GM20431 (cell line): ENCODE data around the gene DNAJC17.

Experiments used
- in situ Hi-C: fragments of 300-500 bp; cut with MseI, MboI; formaldehyde crosslinking; loops from one replicate; pipeline ENCODE4 v1.15.0; 2020; ENCODE audit warnings: low sequenced_read_pairs; ENCODE audit not compliant: unreplicated experiment

DNAJC17 gene

GRCh38 chr15:40831861-40832260 is 24.6 kb upstream of the DNAJC17 start:
- in situ Hi-C loops = no loop called here

DNA sequence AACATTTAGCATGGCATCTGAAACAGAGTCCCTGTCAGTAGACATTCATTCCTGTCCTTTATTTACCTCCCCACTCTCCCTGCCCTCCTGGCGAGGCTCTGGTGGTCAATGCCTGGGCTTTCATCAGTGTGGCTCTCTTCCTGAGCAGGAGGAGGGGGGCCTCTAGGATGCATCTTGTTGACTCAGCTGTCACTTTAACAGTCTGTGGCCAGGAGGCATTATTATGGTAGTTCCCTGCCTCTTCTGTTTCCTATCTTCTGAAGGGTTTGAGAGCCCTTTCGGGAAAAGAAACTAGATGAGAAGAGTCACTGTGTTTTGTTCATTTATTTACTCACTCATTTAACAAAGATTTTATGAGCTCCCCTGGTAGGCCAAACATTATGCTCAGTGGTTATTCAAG is 23.6 kb upstream of the DNAJC17 start:
- in situ Hi-C loops = no loop called here

- in situ Hi-C loops = no loop called here
Measured at GRCh38 chr15:40829115-40829514, 21.8 kb upstream of the DNAJC17 start.

- in situ Hi-C loops = no loop called here
Measured at GRCh38 chr15:40828447-40829036, 21.3 kb upstream of the DNAJC17 start, which contains the start of gene PPP1R14D. Gene PPP1R14D, minus strand, starts transcription at chr15:40828708. Its CDS starts 67 bp downstream, at chr15:40828641.

- in situ Hi-C loops = no loop called here
Measured at GRCh38 chr15:40826423-40827075, 19.3 kb upstream of the DNAJC17 start.

- in situ Hi-C loops = no loop called here
Measured at GRCh38 chr15:40825661-40826422, 18.6 kb upstream of the DNAJC17 start.

GRCh38 chr15:40823572-40824343 is 16.5 kb upstream of the DNAJC17 start:
- in situ Hi-C loops = no loop called here

DNA sequence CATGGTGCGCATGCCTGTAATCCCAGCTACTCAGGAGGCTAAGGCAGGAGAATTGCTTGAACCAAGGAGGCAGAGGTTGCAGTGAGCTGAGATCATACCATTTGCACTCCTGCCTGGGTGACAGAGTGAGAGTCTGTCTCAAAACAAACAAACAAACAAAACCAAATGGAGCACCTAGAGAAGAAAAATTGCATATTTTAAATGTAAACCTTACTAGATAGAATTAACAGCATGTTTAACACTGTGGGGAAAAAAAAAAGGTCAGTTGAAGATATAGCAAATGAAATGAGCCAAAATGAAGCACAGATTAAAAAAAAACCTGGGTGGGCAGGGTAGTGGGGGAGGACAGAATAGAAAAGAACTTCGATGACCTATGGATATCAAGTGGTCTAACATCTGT is 13.9 kb upstream of the DNAJC17 start:
- in situ Hi-C loops = no loop called here

DNA sequence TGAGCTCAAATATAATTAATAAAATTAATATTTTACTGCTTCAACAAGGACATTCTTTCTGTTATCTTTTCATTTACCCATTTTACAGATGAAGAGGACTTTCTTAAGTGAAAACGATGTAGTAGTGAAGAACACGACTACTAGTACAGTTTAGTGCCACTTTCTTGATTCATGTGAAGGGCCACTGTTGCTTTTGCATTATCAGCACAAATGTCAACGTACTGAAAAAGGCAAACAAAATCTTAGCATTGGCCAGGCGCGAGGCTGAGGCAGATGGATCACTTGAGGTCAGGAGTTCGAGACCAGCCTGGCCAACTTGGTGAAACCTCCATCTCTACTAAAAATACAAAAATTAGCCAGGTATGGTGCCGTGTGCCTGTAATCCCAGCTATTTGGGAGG is 11.8 kb upstream of the DNAJC17 start:
- in situ Hi-C loops = no loop called here

DNA sequence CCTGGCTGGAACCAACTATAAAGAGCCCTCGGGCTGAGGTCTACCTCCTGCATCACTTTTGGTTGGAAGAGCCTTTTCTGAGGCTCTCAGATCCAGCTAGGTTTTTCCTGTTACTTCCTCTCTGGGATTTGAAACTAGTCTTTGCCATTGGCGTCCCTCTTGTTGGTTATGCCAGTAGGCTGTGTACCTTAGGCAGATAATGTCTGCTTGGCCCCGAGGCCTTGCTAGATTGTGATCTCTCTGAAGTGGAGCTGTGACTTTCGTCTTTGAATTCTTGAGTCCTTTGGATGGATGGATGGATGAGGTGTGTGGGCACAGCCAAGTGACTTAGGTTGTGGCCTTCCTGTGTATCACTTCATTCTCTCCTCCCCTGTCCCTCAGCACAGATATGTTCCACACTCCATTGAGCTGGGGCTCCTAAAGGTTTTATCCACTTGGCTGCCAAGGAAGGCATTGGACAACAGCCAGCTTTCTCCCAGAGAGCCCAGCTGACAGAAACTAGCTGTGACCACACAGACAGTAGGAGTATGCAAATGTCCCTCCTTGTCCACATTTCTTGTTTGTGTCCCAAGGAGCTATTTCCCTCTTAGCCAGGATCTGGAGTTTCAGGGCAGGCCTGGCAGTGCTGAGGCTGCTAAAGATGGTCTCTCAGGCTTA is 7.9 kb upstream of the DNAJC17 start:
- in situ Hi-C loops = no loop called here

GRCh38 chr15:40812721-40813425 is 5.6 kb upstream of the DNAJC17 start:
- in situ Hi-C loops = no loop called here

DNA sequence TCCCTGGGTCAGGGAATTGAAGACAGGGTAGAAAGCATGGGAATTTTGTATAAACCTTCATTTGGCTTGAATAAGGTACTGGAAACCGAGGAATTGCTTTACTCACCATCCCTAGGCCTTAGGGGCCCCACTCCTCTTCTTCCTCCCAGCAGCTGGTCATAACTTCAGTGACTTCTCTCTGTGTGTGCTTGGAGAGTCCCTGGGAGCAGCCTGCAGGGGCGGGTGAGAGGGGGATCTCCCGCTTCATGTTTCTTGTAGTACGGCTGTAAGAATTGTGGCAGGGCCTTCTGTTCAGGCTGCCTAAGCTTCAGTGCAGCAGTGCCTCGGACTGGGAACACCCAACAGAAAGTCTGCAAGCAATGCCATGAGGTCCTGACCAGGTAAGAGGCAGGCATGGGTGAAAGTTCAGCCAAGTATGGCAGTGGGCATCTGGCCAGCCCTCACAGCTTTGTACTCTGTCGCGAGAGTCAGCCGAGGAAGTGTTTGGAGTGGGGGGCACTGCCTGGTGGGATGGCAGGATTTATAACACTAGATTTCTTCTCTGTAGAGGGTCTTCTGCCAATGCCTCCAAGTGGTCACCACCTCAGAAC is 1.7 kb upstream of the DNAJC17 start:
- in situ Hi-C loops = no loop called here

- in situ Hi-C loops = no loop called here
Measured at GRCh38 chr15:40807888-40808461, 702 bp upstream of the DNAJC17 start.

DNA sequence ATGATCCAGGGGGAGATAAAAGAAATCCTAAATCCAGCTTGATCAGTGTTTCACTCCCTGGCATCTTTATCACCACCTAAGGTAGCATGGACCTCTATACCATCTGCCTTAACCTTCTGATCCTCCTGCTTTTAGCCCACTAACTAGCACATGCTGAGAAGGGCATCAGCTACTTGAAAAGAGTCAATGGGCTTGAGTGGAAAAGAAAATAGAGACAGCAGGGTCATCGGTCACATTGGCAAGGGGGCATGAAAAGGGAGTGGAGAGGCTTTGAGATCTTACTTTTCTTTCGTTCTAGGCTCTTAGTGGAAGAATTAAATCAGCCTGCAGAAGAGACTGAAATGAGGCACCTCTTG is 623 bp downstream of the DNAJC17 start:
- in situ Hi-C loops = no loop called here

- in situ Hi-C loops = no loop called here
Measured at GRCh38 chr15:40803688-40804087, 3.6 kb downstream of the DNAJC17 start.

- in situ Hi-C loops = no loop called here
Measured at GRCh38 chr15:40803076-40803475, 4.2 kb downstream of the DNAJC17 start.

DNA sequence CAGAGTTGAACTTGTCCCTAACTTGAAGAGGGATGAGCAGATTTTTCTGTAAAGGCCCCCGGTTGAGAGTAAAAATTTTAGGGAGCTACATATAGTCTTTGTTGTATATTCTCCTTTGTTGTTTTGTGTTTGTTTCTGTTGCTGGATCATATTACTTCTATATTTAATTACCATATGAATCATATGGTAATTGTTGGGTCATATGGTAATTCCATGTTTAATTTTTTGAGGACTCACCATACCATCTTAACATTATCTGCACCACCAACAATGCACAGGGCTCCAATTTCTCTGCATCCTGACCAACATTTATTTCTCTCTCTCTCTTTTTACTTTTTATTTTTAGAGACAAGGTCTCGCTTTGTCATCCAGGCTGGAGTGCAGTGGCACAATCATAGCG is 7.8 kb downstream of the DNAJC17 start:
- in situ Hi-C loops = no loop called here

DNA sequence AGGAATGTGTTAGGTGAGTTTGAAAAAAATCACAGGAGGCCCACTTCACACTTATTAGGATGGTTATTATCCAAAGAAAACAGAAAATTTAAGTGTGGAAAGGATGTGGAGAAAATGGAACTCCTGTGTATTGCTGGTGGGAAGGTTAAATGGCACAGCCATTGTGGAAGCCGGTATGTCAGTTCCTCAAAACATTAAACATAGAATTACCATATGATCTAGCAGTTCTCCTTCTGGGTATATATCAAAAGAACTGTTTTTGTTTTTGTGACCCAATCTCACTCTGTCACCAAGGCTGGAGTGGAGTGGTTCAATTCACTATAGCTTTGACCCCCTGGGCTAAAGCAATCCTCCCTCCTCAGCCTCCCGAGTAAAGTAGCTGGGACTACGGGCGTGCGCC is 10.8 kb downstream of the DNAJC17 start:
- in situ Hi-C loops = no loop called here

DNA sequence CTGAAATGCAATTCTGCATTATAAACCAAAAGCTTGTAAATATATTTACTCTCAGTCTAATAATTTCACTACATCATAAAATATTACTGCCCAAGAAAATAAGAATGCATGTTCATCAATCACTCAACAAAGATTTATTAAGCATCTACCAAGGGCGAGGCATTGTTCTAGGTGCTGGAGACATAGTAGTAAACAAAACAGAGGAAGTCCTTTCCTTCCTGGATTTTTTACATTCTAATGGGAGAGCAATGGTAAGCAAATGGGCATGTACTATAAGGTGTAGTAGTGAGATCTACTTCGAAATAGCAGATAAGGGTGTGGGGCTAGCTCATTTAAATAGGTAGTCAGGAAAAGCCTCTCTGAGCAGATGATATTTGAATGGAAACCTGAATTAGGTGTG is 11.2 kb downstream of the DNAJC17 start:
- in situ Hi-C loops = no loop called here
